ENCODE results near the gene VSNL1. TPM values are rescaled to one million over a fixed set of nuclear protein-coding genes. Genes with fewer than 3 reads are reported as not detected.

Gene VSNL1
- total and polyA plus RNA-seq, 10 of the 15 experiments (the other 5 are each of a cell fraction or from before 2014, with no cell fraction given) = 0.04 to 0.30 (median 0.12) TPM; not detected in 4

DNA sequence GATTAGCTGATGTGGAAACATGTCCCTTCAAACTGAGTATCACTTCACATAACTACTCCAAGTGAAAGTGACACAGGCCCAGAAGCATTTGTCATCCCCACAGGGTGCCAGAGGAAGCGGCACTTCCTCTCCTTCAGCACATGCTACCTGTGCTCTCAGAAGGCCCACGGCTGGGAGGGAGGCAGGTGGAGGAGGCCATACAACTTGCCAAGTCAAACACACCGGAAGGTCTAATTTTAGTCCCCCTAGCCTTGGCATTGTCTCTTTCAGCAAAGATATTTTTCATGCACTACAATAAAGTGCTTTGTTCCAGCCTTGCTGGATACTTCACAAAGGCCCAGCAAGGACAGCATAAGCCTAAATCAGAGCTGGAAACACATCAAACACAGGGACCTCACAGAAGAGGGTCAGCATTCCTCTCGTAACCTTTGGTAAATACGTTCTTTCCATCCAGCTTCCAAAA lies 38.0 kb downstream of the VSNL1 start:
- peak; percentile 93 for ATAC-seq
- CTCF ChIA-PET = interaction anchor here (0.8 to 1.6 kb wide), 3 partner anchors 9 to 108 kb away, joined by 3 to 7 read pairs (median 3); no protein-coding TSS in a partner anchor
- H3K27ac ChIP-seq (ENCODE audit: control insufficient read depth, insufficient read depth) = no peak overlapping the region
- H3K4me1 ChIP-seq (ENCODE audit: control insufficient read depth, insufficient read depth, low read length) = peaks cover 15% of the 10 kb centered on the region
- TF ChIP-seq RELA (IDR thresholded peaks at IDR 0.05; ENCODE audit: borderline replicate concordance, partially characterized antibody) (no peak), STAT3 (IDR thresholded peaks at IDR 0.05; ENCODE audit: low read depth, low read length) (no peak), TCF7 (IDR thresholded peaks at IDR 0.05; ENCODE audit: borderline replicate concordance) (no peak), POLR2AphosphoS5 (IDR thresholded peaks at IDR 0.05; ENCODE audit: low read length) (no peak), MYB (IDR thresholded peaks at IDR 0.05; ENCODE audit: borderline replicate concordance, low read depth, low read length) (no peak), SREBF2 (IDR thresholded peaks at IDR 0.05; ENCODE audit: low read length) (no peak), POLR2AphosphoS2 (IDR thresholded peaks at IDR 0.05; ENCODE audit: low read depth, low read length) (no peak), SIN3A (IDR thresholded peaks at IDR 0.05; ENCODE audit: low read depth, low read length) (no peak), IRF4 (IDR thresholded peaks at IDR 0.05; ENCODE audit: low read depth, low read length) (no peak), SPI1 (IDR thresholded peaks at IDR 0.05; ENCODE audit: borderline replicate concordance, insufficient read depth, low read depth, low read length) (peak; percentile 65; the same call in 1 of the 2 replicates), FOXK2 (IDR thresholded peaks at IDR 0.05) (no peak), BHLHE40 (IDR thresholded peaks at IDR 0.05; ENCODE audit: borderline replicate concordance in 1 of 2, low read depth in 2 of 2, low read length in 1 of 2) (peak in 1 of 2 experiments; percentile 30; a peak in 1 of 4 replicates)
- peak; percentile 26 for DNase-seq (ENCODE audit: low read depth, low spot score)
- H3K27me3 ChIP-seq (replicated peaks in 1 of 2; ENCODE audit: control insufficient read depth in 2 of 2, insufficient read depth in 2 of 2, low read length in 1 of 2) = no peaks in the 10 kb centered on the region; a peak in 1 of 4 replicates
- H3K79me2 ChIP-seq (ENCODE audit: control insufficient read depth, insufficient read depth, low read length) = no peaks in the 10 kb centered on the region
- peak overlapping the region; percentile 9; the same call in 1 of the 2 replicates for H2AFZ ChIP-seq (ENCODE audit: control insufficient read depth, low read depth, low read length)
- no peaks in the 10 kb centered on the region for H3K9me3 ChIP-seq (replicated peaks; ENCODE audit: control insufficient read depth, insufficient read depth, low read length)
- in situ Hi-C loops (cut with MboI) (no loop called here), intact Hi-C loops (cut with micrococcal nuclease; ENCODE audit: unreplicated experiment) (no loop called here)
- BruUV-seq (replicated peaks) = no TSS peak
- no peaks in the 10 kb centered on the region for H4K20me1 ChIP-seq (ENCODE audit: control insufficient read depth, insufficient read depth)
- no peak overlapping the region for H3K4me3 ChIP-seq
- POLR2A ChIA-PET = no interaction called here
- SMC1A ChIA-PET (ENCODE audit: uncharacterized antibody, unreplicated experiment) = interaction anchor here (0.7 to 1.6 kb wide), 4 partner anchors 29 to 139 kb away, joined by 3 to 5 read pairs (median 4); no protein-coding TSS in a partner anchor
- 49% methylated on average over 5 of the region's 5 CpGs for WGBS (ENCODE audit: insufficient coverage, insufficient replicate concordance, low lambda C conversion rate, missing lambda C conversion rate)
- RAD21 ChIA-PET (ENCODE audit: unreplicated experiment) = no interaction called here
- H3K9ac ChIP-seq (ENCODE audit: control insufficient read depth, insufficient read depth, low read length) = no peak overlapping the region
- FAIRE-seq = no peak
- H3K4me2 ChIP-seq (ENCODE audit: control insufficient read depth, insufficient read depth) = no peak overlapping the region
- H3K36me3 ChIP-seq (ENCODE audit: control insufficient read depth in 2 of 2, insufficient read depth in 2 of 2, low read length in 1 of 2) = no peaks in the 10 kb centered on the region

Measured in GM12878 (cell line).